HepG2 (cell line): ENCODE measurements around the gene GRAMD2A. TPM values are rescaled to one million over a fixed set of nuclear protein-coding genes. Genes with fewer than 3 reads are reported as not detected.

Experiments
- CCAR2 ChIP-seq: fragments of 200-400 bp; formaldehyde crosslinking; optimal IDR thresholded peaks from 2 replicates; pipeline ENCODE3; 2018; ENCODE audit warnings: low read depth, mild to moderate bottlenecking, low read length, moderate library complexity
- EEA1 ChIP-seq: sonication (generic); formaldehyde crosslinking; IDR thresholded peaks from 2 replicates; pipeline ENCODE4 v1.5.1; 2020; ENCODE audit warnings: mild to moderate bottlenecking, missing genetic modification reagents, borderline replicate concordance
- KLF16 ChIP-seq, 2 experiments: sonication (generic) in 1 of 2; formaldehyde crosslinking in 1 of 2; IDR thresholded peaks; 2 replicates each; pipeline versions ENCODE4 v1.6.1 to v1.8.0; 2016 to 2023; ENCODE audit warnings: missing genetic modification reagents in 2 of 2, missing compliant biosample characterization in 1 of 2
- MXD4 ChIP-seq: IDR thresholded peaks from 2 replicates; pipeline ENCODE4 v1.6.1; 2016; ENCODE audit warnings: mild to moderate bottlenecking, missing biosample characterization, missing genetic modification reagents
- NAIF1 ChIP-seq: sonication (generic); formaldehyde crosslinking; IDR thresholded peaks from 2 replicates; pipeline ENCODE4 v1.5.0; 2020; ENCODE audit warnings: mild to moderate bottlenecking, missing genetic modification reagents, borderline replicate concordance
- PAWR ChIP-seq: sonication (generic); formaldehyde crosslinking; IDR thresholded peaks from 2 replicates; pipeline ENCODE4 v1.4.0; 2020; ENCODE audit warnings: missing genetic modification reagents, mild to moderate bottlenecking, borderline replicate concordance
- PHF20 ChIP-seq: sonication (generic); formaldehyde crosslinking; IDR thresholded peaks from 2 replicates; pipeline ENCODE4 v1.5.0; 2020; ENCODE audit warnings: mild to moderate bottlenecking, missing genetic modification reagents
- PPARG ChIP-seq: conservative IDR thresholded peaks from 2 replicates; pipeline ENCODE4 v1.6.1; 2016; ENCODE audit warnings: missing biosample characterization, missing genetic modification reagents
- RBFOX2 ChIP-seq: fragments of 200-400 bp; formaldehyde crosslinking; IDR thresholded peaks from 2 replicates; pipeline ENCODE4 v1.6.1; 2017; ENCODE audit warnings: low read depth, mild to moderate bottlenecking, low read length
- SP5 ChIP-seq: IDR thresholded peaks from 2 replicates; pipeline ENCODE4 v1.6.1; 2016; ENCODE audit warnings: low read depth, borderline replicate concordance
- YY1 ChIP-seq: IDR thresholded peaks from 2 replicates; pipeline ENCODE4 v1.6.1; 2011; ENCODE audit warnings: low read length, low read depth, moderate library complexity, mild to moderate bottlenecking; ENCODE audit not compliant: insufficient read depth, insufficient replicate concordance
- ZNF124 ChIP-seq: sonication (generic); formaldehyde crosslinking; IDR thresholded peaks from 2 replicates; pipeline ENCODE4 v1.4.0; 2020; ENCODE audit warnings: missing genetic modification reagents
- ZNF501 ChIP-seq: sonication (generic); formaldehyde crosslinking; IDR thresholded peaks from 2 replicates; pipeline ENCODE4 v1.5.1; 2020; ENCODE audit warnings: mild to moderate bottlenecking, moderate library complexity, missing genetic modification reagents
- ZNF883 ChIP-seq: sonication (generic); formaldehyde crosslinking; IDR thresholded peaks from 2 replicates; pipeline ENCODE4 v1.5.1; 2020; ENCODE audit warnings: mild to moderate bottlenecking, missing genetic modification reagents; ENCODE audit errors: not compliant biosample characterization
- polyA plus RNA-seq, 8 experiments: library from polyadenylated mRNA; depleted of rRNA in 3 of 8; stranded (reverse) in 7 of 8; unstranded in 1 of 8; fragments of >200 nt; fragmentation: Illumina TruSeq in 4 of 8; extraction: Trizol in 4 of 8; gene quantifications; 2 replicates each; pipeline versions ENCODE4 v1.2.1 to v1.2.3, GENCODE V29; 2011 to 2016; ENCODE audit warnings: low read depth in 4 of 8, missing spikeins in 1 of 8, mixed read lengths in 1 of 8; ENCODE audit not compliant: insufficient read depth in 1 of 8
- total RNA-seq, 5 experiments: library from RNA; depleted of rRNA; stranded (reverse); fragments of >200 nt; fragmentation: Illumina TruSeq; extraction: Trizol; gene quantifications; 2 replicates each; pipeline ENCODE4 v1.2.3, GENCODE V29; 2016; ENCODE audit warnings: low read depth in 1 of 5
- TF ChIP-seq, protein P1 (sequence below): sonication (generic); formaldehyde crosslinking; IDR thresholded peaks from 2 replicates; pipeline ENCODE4 v1.4.0; 2020; ENCODE audit warnings: missing genetic modification reagents, borderline replicate concordance
- TF ChIP-seq, protein P2 (sequence below), 2 experiments: sonication (generic) in 1 of 2; formaldehyde crosslinking in 1 of 2; IDR thresholded peaks; 2 replicates each; pipeline versions ENCODE4 v1.5.1 to v1.6.1; 2011 to 2020; ENCODE audit warnings: borderline replicate concordance in 1 of 2, low read depth in 1 of 2, low read length in 1 of 2, mild to moderate bottlenecking in 1 of 2, missing genetic modification reagents in 1 of 2, moderate library complexity in 1 of 2
- TF ChIP-seq, protein P3 (sequence below): IDR thresholded peaks from 2 replicates; pipeline ENCODE4 v1.6.1; 2012; ENCODE audit warnings: low read depth, low read length, improper control_type of control experiment
- TF ChIP-seq, protein P4 (sequence below): IDR thresholded peaks from 2 replicates; pipeline ENCODE4 v1.6.1; 2016; ENCODE audit warnings: missing genetic modification reagents, missing compliant biosample characterization

The GRAMD2A gene
- total and polyA plus RNA-seq, 2 of the 13 experiments (the other 11 are each of a cell fraction or from before 2014, with no cell fraction given): 0.04 TPM; not detected in 1

DNA sequence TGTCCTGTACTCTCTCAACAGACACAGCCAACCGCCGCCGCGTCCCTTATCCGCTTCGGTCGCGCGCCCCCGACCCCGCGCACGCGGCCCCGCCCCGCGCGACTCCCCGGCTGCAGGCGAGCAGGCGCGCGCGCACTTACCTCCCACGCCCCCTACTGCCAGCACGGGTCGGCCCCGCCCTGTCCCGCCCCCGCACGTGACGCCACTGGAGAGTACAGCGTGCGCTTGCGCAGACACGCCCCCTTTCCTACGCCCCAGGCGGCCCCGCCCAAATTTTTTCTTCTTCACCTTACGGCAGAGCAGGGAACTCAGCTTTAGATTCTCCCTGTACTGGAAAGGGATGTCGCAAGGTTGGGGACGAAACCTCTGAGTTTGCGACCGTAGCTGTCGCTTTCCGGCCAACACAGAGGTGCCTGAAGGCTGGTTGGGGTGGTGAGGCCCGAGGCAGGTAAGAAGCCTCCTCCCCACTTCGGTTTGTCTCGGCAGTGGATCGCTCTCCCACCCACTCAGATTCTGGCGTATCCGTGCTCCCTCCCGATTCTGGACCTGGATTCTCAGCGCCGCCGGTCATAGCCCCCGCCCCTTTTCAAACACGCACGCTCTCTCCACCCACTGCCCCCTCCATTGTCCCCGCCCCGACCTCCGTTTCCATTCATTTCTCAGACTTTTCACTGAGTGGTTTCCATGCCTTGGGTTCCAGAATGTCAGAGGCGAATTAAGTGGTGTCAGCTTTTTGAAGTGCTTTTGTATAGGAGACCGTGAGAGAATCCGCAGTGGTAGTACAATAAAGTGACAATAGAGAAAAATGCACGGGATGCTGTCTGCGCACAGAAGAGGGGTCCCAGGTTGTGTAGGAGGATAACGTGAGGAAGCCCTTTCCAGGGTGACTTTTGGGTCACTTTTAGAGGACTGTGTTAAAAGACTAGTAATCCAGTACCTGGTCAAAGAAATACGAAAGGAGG, 79.3 kb downstream of the GRAMD2A start, which contains the start of the genes MYO9A and SENP8 (continued):
- TF ChIP-seq PHF20 (peak; percentile 66), MXD4 (CRISPR knock-in tag) (peak; percentile 43; the same call in 1 of the 2 replicates), PAWR (CRISPR knock-in tag) (no peak), SP5 (CRISPR knock-in tag) (peak; percentile 84; the same call in 1 of the 2 replicates), NAIF1 (CRISPR knock-in tag) (peak; percentile 88; the same call in 1 of the 2 replicates), PPARG (no peak), ZNF501 (peak; percentile 9; the same call in 1 of the 2 replicates), ZNF124 (CRISPR knock-in tag) (0 out of 2 replicates have a peak, but pooled peaks have one; percentile 24), RBFOX2 (peak; percentile 21), CCAR2 (peak; percentile 20), KLF16 (CRISPR knock-in tag; IDR thresholded peaks at IDR 0.05) (peak in 1 of 2 experiments; percentile 12; a peak in 1 of 4 replicates), YY1 (peak; percentile 8), EEA1 (CRISPR knock-in tag) (no peak), ZNF883 (CRISPR knock-in tag) (peak; percentile 6)
- TF ChIP-seq, protein P1, sequence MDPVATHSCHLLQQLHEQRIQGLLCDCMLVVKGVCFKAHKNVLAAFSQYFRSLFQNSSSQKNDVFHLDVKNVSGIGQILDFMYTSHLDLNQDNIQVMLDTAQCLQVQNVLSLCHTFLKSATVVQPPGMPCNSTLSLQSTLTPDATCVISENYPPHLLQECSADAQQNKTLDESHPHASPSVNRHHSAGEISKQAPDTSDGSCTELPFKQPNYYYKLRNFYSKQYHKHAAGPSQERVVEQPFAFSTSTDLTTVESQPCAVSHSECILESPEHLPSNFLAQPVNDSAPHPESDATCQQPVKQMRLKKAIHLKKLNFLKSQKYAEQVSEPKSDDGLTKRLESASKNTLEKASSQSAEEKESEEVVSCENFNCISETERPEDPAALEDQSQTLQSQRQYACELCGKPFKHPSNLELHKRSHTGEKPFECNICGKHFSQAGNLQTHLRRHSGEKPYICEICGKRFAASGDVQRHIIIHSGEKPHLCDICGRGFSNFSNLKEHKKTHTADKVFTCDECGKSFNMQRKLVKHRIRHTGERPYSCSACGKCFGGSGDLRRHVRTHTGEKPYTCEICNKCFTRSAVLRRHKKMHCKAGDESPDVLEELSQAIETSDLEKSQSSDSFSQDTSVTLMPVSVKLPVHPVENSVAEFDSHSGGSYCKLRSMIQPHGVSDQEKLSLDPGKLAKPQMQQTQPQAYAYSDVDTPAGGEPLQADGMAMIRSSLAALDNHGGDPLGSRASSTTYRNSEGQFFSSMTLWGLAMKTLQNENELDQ (CRISPR knock-in tag): no peak
- TF ChIP-seq, protein P2, sequence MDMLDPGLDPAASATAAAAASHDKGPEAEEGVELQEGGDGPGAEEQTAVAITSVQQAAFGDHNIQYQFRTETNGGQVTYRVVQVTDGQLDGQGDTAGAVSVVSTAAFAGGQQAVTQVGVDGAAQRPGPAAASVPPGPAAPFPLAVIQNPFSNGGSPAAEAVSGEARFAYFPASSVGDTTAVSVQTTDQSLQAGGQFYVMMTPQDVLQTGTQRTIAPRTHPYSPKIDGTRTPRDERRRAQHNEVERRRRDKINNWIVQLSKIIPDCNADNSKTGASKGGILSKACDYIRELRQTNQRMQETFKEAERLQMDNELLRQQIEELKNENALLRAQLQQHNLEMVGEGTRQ (IDR thresholded peaks at IDR 0.05; ENCODE audit: low read depth, low read length): peak; percentile 85
- TF ChIP-seq, protein P2 (CRISPR knock-in tag; IDR thresholded peaks at IDR 0.05; ENCODE audit: borderline replicate concordance): peak; percentile 86; the same call in 1 of the 2 replicates
- TF ChIP-seq, protein P3, sequence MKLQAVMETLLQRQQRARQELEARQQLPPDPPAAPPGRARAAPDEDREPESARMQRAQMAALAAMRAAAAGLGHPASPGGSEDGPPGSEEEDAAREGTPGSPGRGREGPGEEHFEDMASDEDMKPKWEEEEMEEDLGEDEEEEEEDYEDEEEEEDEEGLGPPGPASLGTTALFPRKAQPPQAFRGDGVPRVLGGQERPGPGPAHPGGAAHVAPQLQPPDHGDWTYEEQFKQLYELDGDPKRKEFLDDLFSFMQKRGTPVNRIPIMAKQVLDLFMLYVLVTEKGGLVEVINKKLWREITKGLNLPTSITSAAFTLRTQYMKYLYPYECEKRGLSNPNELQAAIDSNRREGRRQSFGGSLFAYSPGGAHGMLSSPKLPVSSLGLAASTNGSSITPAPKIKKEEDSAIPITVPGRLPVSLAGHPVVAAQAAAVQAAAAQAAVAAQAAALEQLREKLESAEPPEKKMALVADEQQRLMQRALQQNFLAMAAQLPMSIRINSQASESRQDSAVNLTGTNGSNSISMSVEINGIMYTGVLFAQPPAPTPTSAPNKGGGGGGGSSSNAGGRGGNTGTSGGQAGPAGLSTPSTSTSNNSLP: 0 out of 2 replicates have a peak, but pooled peaks have one; percentile 21
- TF ChIP-seq, protein P4, sequence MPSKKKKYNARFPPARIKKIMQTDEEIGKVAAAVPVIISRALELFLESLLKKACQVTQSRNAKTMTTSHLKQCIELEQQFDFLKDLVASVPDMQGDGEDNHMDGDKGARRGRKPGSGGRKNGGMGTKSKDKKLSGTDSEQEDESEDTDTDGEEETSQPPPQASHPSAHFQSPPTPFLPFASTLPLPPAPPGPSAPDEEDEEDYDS (CRISPR knock-in tag): peak; percentile 53; the same call in 1 of the 2 replicates
